Lower leg skin (tissue), 4 donors: ENCODE results near the gene ASB13. TPM values are rescaled to one million over a fixed set of nuclear protein-coding genes. Genes with fewer than 3 reads are reported as not detected.

Source experiments
- DNase-seq, 2 donors: peaks; one replicate each; pipeline ENCODE4 v3.0.0-alpha.2; 2019; ENCODE audit warnings: low spot score in 2 of 2
- H3K4me3 ChIP-seq: fragments of 200-600 bp; sonication (generic); 2 replicates; pipeline ENCODE4 v1.5.1; 2017; ENCODE audit warnings: mild to moderate bottlenecking, low read depth; ENCODE audit not compliant: poor library complexity, severe bottlenecking
- CTCF ChIP-seq, 3 donors: fragments of 450-650 bp; IDR thresholded peaks; one replicate each; pipeline ENCODE4 v1.5.1; 2016; ENCODE audit warnings: antibody characterized with exemption in 3 of 3, mild to moderate bottlenecking in 3 of 3, moderate library complexity in 2 of 3
- POLR2A ChIP-seq, 2 donors: fragments of 450-650 bp; IDR thresholded peaks; one replicate each; pipeline ENCODE4 v1.6.1; 2016 to 2017; ENCODE audit warnings: antibody characterized with exemption in 2 of 2, mild to moderate bottlenecking in 1 of 2, moderate library complexity in 1 of 2
- WGBS, 2 donors: methylation state at CpG; one replicate each; pipeline ENCODE4 v1.1.5; 2018; 5-methylcytosine and 5-hydroxymethylcytosine counted together
- intact Hi-C: fragments of 100-400 bp; cut with DNase I; formaldehyde crosslinking; loops from one replicate; pipeline ENCODE4 v1.15.0; 2023; ENCODE audit warnings: low total_unique reads
- total RNA-seq, 4 donors: library from RNA; depleted of rRNA; stranded (reverse); fragments of >200 nt; gene quantifications; one replicate each; pipeline ENCODE4 v1.1.0, GENCODE V29; 2016

The ASB13 gene
- 10 to 100 TPM in 3 of 4 donors, 1 to 10 TPM in 1; 9.9 to 28.5 (median 18.4) TPM for total RNA-seq

GRCh38 chr10:5666008-5666840 is at the start of gene ASB13:
TSS of gene ASB13 (minus strand) at chr10:5666595. CDS start at chr10:5666551, 44 bp downstream.
- TF ChIP-seq CTCF (IDR thresholded peaks at IDR 0.05) (no peak), POLR2A (IDR thresholded peaks at IDR 0.05) (no peak)
- intact Hi-C loops = no loop called here
- DNase-seq = peak; percentile 43 to 90
- WGBS, 2 donors = 0 to 1% methylated on average over 29 to 64 of the region's 112 CpGs
- peak within 1 kb of the TSS; percentile 94 for H3K4me3 ChIP-seq

- DNase-seq = no peak
- TF ChIP-seq POLR2A (IDR thresholded peaks at IDR 0.05) = no peak
- TF ChIP-seq CTCF (IDR thresholded peaks at IDR 0.05) = no peak
- intact Hi-C loops = no loop called here
- no peak overlapping the region for H3K4me3 ChIP-seq
- WGBS, 2 donors = 68 to 77% methylated on average over 4 of the region's 4 CpGs
Measured at GRCh38 chr10:5711642-5712041, 45.2 kb upstream of the ASB13 start.

GRCh38 chr10:5710859-5711258 is 44.5 kb upstream of the ASB13 start:
- TF ChIP-seq CTCF (IDR thresholded peaks at IDR 0.05) = no peak
- no peak for TF ChIP-seq POLR2A (IDR thresholded peaks at IDR 0.05)
- intact Hi-C loops = no loop called here
- no peak overlapping the region for H3K4me3 ChIP-seq
- WGBS, 2 donors = 73 to 74% methylated on average over 1 of the region's 1 CpG
- DNase-seq = no peak

GRCh38 chr10:5709865-5710264 is 43.5 kb upstream of the ASB13 start:
- no peak overlapping the region for H3K4me3 ChIP-seq

GRCh38 chr10:5708356-5708755 is 42.0 kb upstream of the ASB13 start:
- no peak overlapping the region for H3K4me3 ChIP-seq
- intact Hi-C loops = no loop called here
- no peak for DNase-seq
- no peak for TF ChIP-seq POLR2A (IDR thresholded peaks at IDR 0.05)
- TF ChIP-seq CTCF (IDR thresholded peaks at IDR 0.05) = no peak

More at GRCh38 chr10:5709865-5710264, 43.5 kb upstream of the ASB13 start:
- DNase-seq = no peak
- WGBS, 2 donors = 77 to 80% methylated on average over 2 of the region's 2 CpGs
- intact Hi-C loops = no loop called here
- no peak for TF ChIP-seq POLR2A (IDR thresholded peaks at IDR 0.05)
- TF ChIP-seq CTCF (IDR thresholded peaks at IDR 0.05) = no peak
